Activated CD8-positive, alpha-beta memory T cell treated with anti-CD3 and anti-CD28 coated beads for 36 hours (primary cell): ENCODE measurements around the gene CCDC18. TPM values are rescaled to one million over a fixed set of nuclear protein-coding genes. Genes with fewer than 3 reads are reported as not detected.

Experiments used
- total RNA-seq, 2 experiments: library from RNA; stranded (reverse); gene quantifications; one replicate each; pipeline ENCODE4 v1.2.3, GENCODE V29; 2021

Gene CCDC18
- total RNA-seq, 2 experiments from 2014 or later, result 13.5 to 14.2 TPM

Other genes with a start within 250 kb of the CCDC18 start
- gene DIPK1A, start 219.3 kb upstream of the CCDC18 start, total RNA-seq, result 10 to 100 TPM; 10.2 to 11.9 TPM
- gene MTF2, start 101.4 kb upstream of the CCDC18 start, total RNA-seq, result 10 to 100 TPM; 49.9 to 51.7 TPM
- gene TMED5, start 311 bp upstream of the CCDC18 start, total RNA-seq, result 10 to 100 TPM; 38.1 to 41.6 TPM
- gene DR1, start 165.2 kb downstream of the CCDC18 start, total RNA-seq, result 100 to 1,000 TPM; 102 to 103 TPM